Ectodermal cell (in vitro differentiated cells): ENCODE measurements around the gene TADA1.
"Not testable (repeated sequence)": the region's sequence is repeated elsewhere in the genome, so short reads cannot be mapped to it uniquely, and the experiment has no call there.

ENCODE experiments used
- H3K27ac ChIP-seq: 2 replicates; pipeline ENCODE4 v1.7.0; 2013; ENCODE audit warnings: mild to moderate bottlenecking, low read depth, low read length; ENCODE audit not compliant: insufficient read depth, poor library complexity, severe bottlenecking
- H3K27me3 ChIP-seq: 2 replicates; pipeline ENCODE4 v1.7.0; 2013; ENCODE audit warnings: mild to moderate bottlenecking, low read length; ENCODE audit not compliant: insufficient read depth, control insufficient read depth, poor library complexity, severe bottlenecking
- H3K36me3 ChIP-seq: one replicate; pipeline ENCODE4 v1.7.0; 2013; ENCODE audit warnings: low read length; ENCODE audit not compliant: control insufficient read depth, insufficient read depth
- H3K4me1 ChIP-seq: one replicate; pipeline ENCODE4 v1.7.0; 2013; ENCODE audit warnings: low read length; ENCODE audit not compliant: control insufficient read depth, insufficient read depth
- H3K4me3 ChIP-seq: 2 replicates; pipeline ENCODE4 v1.7.0; 2013; ENCODE audit warnings: low read depth, low read length, control low read depth; ENCODE audit not compliant: insufficient read depth
- H3K9me3 ChIP-seq: 2 replicates; pipeline ENCODE4 v1.7.0; 2013; ENCODE audit warnings: mild to moderate bottlenecking, low read length, moderate library complexity; ENCODE audit not compliant: control insufficient read depth
- WGBS, 2 experiments: methylation state at CpG; one replicate each; pipeline ENCODE4 v1.1.7; 2013; ENCODE audit warnings: missing lambda C conversion rate in 2 of 2; 5-methylcytosine and 5-hydroxymethylcytosine counted together

TADA1 gene

DNA sequence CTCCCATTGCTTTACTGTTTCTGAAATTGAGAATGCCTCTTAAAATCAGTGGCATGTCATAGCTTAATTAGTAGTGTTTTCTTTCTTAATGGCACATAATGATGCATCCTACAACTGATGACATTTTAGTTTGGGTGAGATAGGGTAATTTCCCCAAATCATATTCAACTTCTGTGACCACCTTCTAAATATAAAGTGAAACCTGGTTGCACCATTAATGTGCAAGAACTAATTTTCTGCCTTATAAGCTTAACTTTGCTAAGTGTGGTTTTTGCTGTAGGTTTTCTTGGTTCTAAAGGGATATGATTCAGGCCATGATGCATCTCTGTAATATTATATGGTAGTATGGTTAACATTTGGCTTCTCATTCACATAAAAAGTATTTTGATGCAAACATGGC, 27.9 kb downstream of the TADA1 start:
- no peaks in the 10 kb centered on the region for H3K4me1 ChIP-seq
- no peak overlapping the region for H3K4me3 ChIP-seq
- no peaks in the 10 kb centered on the region for H3K9me3 ChIP-seq
- no peak overlapping the region for H3K27ac ChIP-seq
- H3K36me3 ChIP-seq: peaks cover 66% of the 10 kb centered on the region
- no peaks in the 10 kb centered on the region for H3K27me3 ChIP-seq

DNA sequence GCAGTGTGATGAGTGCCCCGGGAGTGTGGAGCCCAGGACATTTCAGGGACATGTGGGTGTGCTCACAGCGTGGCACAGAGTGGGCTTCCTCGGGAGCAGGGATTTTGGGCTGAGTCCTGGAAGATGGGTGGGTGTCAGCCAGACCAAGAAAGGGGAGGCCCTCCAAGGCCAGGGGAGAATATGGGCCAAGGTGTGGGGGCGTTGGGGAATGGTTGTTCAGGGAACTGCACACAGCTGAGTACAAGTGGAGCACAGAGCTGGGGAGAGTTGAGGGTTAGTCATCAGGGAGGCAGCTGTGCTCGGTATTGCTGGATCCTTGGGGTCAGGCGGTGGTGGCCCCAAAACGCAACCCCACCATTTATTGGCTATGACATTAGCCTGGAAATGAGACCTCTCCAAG, 31.3 kb downstream of the TADA1 start:
- peaks cover 11% of the 10 kb centered on the region for H3K4me1 ChIP-seq
- H3K27ac ChIP-seq: no peak overlapping the region
- 78 to 80% methylated on average over 7 of the region's 7 CpGs for WGBS, 2 experiments
- H3K4me3 ChIP-seq: no peak overlapping the region
- H3K27me3 ChIP-seq: no peaks in the 10 kb centered on the region
- H3K36me3 ChIP-seq: peaks cover 57% of the 10 kb centered on the region
- no peaks in the 10 kb centered on the region for H3K9me3 ChIP-seq

DNA sequence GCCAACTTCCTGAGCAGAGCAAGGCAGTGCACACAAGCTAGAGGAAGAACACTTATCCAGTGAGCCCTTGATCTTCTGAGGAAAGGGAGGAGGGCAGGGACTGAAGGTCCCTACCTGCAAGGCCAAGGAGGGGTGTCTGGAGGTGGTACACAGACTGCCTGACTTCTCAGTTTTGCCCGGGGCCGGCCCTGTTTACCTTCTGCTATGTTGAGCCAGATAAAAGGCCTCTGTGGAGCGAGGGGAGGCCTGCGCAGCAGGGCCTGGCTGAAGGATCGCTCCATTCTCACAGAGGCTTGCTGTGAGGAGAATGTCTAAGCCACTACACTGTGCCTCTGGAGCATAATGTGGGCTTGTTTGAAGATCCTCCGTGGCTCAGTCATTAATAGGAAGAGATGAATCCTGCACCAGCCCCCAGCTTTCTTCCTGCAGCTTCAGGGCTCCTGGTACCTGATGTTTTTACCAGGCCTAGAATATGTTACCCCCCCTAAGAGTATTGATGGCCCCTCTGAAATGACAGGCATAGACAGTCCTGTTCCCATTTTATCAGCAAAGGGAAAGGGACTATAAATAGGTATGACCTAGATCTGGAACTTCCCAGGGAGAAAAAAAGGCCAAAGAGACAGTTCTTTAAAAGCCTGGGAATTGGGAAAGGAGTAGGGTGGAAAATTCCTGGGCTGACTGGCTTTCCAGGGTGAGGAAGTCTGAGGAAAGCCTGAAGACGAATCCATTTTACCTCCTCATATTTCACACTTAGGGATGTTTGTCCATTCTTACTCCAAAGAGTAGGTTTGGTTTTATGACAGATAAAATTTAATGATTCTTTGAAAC, 32.1 kb downstream of the TADA1 start:
- H3K4me1 ChIP-seq: peaks cover 11% of the 10 kb centered on the region
- H3K36me3 ChIP-seq: peaks cover 49% of the 10 kb centered on the region
- 92 to 94% methylated on average over 6 of the region's 7 CpGs for WGBS, 2 experiments
- no peak overlapping the region for H3K4me3 ChIP-seq
- H3K27ac ChIP-seq: no peak overlapping the region
- no peaks in the 10 kb centered on the region for H3K27me3 ChIP-seq
- H3K9me3 ChIP-seq: no peaks in the 10 kb centered on the region

DNA sequence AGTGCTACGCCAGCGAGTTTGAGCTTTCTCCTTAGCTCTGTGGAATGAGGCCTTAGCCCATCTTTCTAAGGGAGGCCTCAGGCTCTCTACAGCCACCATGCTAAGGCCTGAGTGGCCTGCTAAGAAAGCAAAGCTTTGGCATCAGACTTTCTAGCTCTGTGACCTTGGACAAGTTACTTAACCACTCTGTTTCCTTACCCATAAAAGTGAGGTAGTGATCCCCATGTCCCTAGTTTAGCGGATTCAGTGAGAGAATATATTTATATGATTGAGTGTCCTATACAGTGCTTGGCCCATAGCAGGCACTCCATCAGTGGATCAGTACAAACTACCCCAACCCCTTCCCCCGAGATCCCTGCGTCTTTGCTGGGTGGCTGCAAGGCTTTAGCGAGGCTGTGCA, 32.7 kb downstream of the TADA1 start:
- Histone ChIP-seq H3K9me3 (no peaks in the 10 kb centered on the region), H3K4me1 (peaks cover 11% of the 10 kb centered on the region), H3K27ac (no peak overlapping the region), H3K4me3 (no peak overlapping the region), H3K36me3 (peaks cover 44% of the 10 kb centered on the region), H3K27me3 (no peaks in the 10 kb centered on the region)
- 91 to 98% methylated on average over 5 to 6 of the region's 6 CpGs for WGBS, 2 experiments

DNA sequence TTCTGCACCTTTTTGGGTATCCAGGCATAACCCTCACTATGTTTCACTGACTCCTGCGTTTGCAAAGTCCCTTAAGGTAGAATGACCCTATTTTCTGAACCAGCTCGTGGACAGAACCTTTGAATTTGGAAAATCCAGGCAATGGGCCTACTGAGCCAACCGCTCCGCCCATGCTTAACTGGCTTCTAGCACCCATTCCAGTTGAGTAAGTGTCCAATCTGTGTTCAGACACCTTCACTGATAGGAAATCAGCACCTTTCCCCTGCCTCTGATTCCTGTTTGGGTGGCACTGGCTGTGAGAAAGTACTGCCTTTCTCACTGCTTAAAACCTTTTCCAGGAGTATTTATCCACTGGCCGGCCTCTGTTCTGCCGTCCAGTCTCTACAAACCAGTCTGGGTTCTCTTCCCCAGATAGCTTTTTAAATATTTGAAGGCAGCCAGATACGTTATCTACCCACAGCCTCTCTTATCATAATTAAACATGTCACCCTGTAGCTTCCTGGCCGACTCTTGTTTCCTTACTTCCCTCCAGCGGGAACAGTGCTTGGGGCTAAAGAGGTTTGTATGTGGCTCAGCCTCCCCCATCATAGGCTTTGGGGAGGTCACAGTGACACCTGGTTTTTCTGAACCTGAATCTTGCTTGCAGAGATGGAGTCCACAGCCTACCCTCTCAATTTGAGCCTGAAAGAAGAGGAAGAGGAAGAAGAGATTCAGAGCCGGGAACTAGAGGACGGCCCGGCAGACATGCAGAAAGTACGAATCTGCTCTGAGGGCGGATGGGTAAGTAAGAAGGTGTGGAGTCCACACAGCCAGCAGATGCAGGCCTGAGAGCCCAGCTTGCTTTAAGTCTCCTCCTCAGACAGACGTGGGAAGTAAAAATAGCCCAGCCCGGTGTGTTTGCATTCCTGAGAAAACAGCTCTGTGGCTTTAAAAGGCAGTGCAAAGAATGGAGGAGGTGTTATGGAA, 35.5 kb downstream of the TADA1 start:
- WGBS, 2 experiments: 76 to 78% methylated on average over 16 of the region's 16 CpGs
- no peaks in the 10 kb centered on the region for H3K9me3 ChIP-seq
- H3K36me3 ChIP-seq: peaks cover 30% of the 10 kb centered on the region
- H3K27ac ChIP-seq: no peak overlapping the region
- no peaks in the 10 kb centered on the region for H3K27me3 ChIP-seq
- H3K4me1 ChIP-seq: peaks cover 11% of the 10 kb centered on the region
- H3K4me3 ChIP-seq: peak overlapping the region; percentile 75

DNA sequence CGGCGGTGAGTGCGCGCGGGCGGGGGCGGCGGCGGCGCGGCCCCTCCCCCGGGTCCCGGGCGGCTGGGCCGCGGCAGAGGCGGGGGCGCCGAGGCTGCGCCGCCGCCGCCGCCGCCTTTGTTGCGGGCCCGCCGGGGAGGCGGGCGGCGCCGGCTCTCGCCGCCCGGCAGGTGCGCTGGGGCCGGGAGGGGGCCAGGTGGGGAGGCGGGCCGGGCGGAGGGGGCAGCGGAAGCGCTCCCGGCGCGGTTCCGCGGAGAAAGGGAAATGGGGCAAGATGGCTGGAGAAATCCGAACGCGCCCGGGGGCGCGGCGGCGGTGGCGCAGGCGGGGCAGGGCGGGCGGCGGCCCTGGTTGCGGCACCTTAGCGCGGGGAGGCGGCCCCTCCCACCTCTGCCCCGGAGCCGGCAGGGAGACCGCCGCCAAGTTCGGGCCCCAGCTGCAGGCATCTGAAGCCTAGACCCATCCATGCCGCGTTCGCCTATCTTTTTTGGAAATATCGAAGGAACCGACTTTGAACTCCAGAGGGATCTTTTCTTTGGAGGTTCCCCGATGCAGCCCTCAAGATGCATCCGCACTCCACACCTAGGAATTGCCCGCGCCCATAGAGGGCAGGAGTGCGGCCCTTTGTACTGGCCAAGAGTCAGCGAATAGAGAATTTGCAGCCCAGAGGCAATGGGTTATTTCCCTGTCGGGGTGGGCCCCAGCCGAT, 36.3 kb downstream of the TADA1 start:
- Histone ChIP-seq H3K9me3 (no peaks in the 10 kb centered on the region), H3K27me3 (no peaks in the 10 kb centered on the region), H3K27ac (no peak overlapping the region), H3K4me1 (peaks cover 11% of the 10 kb centered on the region), H3K4me3 (peak overlapping the region; percentile 75), H3K36me3 (peaks cover 28% of the 10 kb centered on the region)
- WGBS, 2 experiments: 1% methylated on average over 82 of the region's 82 CpGs

DNA sequence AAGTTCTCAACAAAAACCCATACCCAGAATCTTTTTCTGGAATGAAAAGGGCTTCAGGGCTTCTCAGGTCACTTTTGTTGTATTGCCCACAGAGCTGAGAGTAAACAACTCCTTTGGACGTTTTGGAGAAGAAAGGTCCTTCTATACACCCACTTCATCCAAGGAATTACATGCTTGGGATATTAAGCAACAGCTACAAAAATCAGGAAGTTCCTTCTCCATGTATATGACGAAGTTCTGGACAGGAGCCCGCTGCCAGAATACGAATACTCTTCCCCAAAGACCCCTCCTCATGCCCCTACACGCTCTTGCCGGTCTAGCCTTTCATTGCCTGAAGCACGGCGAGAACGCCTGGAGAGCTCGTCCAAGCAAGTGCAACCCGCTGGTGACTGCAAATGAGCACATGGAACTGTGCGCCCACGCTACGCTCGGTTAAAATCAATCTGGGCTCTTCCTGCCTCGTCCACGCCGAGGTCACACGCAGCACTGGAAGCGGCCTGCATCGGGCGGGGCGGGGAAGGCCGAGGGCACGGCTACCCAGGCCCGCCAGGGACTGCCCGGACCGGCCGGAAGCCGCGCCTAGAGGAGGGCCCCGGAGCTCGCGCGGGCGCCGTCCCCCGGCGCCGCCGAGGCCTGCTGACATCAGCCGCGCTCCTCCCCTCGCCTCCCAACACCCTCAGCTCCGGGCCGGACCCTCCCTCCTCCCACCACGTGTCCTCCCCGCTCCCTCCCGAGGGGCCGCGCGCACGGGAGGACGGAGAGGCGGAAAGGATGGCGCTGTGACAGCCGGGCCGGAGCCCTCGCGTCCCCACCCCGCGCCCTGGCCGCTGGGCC, 37.1 kb downstream of the TADA1 start, which contains the start of gene POGK:
TSS of gene POGK (plus strand) at position 710 of the 834 bp plus-strand sequence. CDS start 1,482 bp downstream, outside the sequence.
- Histone ChIP-seq H3K9me3 (no peaks in the 10 kb centered on the region), H3K27me3 (no peaks in the 10 kb centered on the region), H3K4me1 (peaks cover 11% of the 10 kb centered on the region), H3K27ac (peak within 1 kb of the TSS; percentile 74), H3K36me3 (peaks cover 25% of the 10 kb centered on the region), H3K4me3 (peak within 1 kb of the TSS; percentile 75)
- 1% methylated on average over 63 of the region's 63 CpGs for WGBS, 2 experiments

DNA sequence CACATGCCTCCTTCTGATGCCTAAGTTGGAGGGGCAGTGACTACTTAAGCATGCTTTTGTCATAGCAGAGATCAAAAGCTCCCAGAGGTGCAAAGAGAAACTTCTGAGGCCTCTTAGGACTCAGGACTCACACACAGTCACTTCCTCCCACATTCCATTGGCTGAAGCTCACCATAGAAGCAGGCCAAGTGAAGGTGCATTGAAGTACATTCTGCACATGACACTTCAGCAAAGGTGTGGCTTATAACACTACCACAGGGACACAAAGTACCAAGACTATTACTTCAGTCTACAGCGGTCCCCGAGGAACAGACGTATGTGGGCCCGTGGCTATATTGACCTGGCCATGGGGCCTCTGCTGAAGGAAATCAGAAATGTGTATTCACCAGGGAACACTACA, 39.3 kb downstream of the TADA1 start:
- peaks cover 11% of the 10 kb centered on the region for H3K4me1 ChIP-seq
- WGBS, 2 experiments: 98 to 99% methylated on average over 4 of the region's 4 CpGs
- no peak overlapping the region for H3K27ac ChIP-seq
- no peaks in the 10 kb centered on the region for H3K9me3 ChIP-seq
- peaks cover 10% of the 10 kb centered on the region for H3K36me3 ChIP-seq
- no peak overlapping the region for H3K4me3 ChIP-seq
- no peaks in the 10 kb centered on the region for H3K27me3 ChIP-seq

DNA sequence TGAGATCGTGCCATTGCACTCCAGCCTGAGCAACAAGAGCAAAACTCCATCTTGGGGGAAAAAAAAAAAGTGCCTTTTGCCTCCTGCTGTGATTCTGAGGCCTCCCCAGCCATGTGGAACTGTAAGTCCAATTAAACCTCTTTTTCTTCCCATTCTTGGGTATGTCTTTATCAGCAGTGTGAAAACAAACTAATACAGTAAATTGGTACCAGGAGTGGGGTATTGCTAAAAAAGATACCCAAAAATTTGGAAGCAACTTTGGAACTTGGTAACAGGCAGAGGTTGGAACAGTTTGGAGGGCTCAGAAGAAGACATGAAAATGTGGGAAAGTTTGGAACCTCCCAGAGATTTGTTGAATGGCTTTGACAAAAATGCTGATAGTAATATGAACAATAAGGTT, 46.3 kb downstream of the TADA1 start:
- H3K9me3 ChIP-seq, H3K36me3 ChIP-seq, H3K27me3 ChIP-seq, H3K27ac ChIP-seq, H3K4me3 ChIP-seq, H3K4me1 ChIP-seq: not testable (repeated sequence)
- WGBS, 2 experiments: 82 to 88% methylated on average over 1 of the region's 1 CpG
